ENCODE measurements around the gene LGALS3BP. TPM values are rescaled to one million over a fixed set of nuclear protein-coding genes. Genes with fewer than 3 reads are reported as not detected.

The LGALS3BP gene
- total and polyA plus RNA-seq, 2 of the 8 experiments (the other 6 are each of a cell fraction or from before 2014, with no cell fraction given) = 56.1 to 61.6 TPM

GRCh38 chr17:78947235-78948149, 32.2 kb downstream of the LGALS3BP start:
- no peaks in the 10 kb centered on the region for H3K79me1 ChIP-seq (ENCODE audit: low read depth, low read length)
- no peak overlapping the region for H2BK15ac ChIP-seq (ENCODE audit: low read length)
- H3K9ac ChIP-seq (replicated peaks in 1 of 4; ENCODE audit: extremely low read depth in 1 of 4, low read depth in 3 of 4, low read length in 3 of 4) = no peak overlapping the region
- no peak for DNase-seq (ENCODE audit: low read depth in 1 of 2, low spot score in 2 of 2)
- WGBS, 2 experiments (ENCODE audit: extremely low coverage in 1 of 2, insufficient coverage in 1 of 2, insufficient read length in 1 of 2, insufficient replicate concordance in 2 of 2, low coverage in 1 of 2, low lambda C conversion rate in 2 of 2, missing lambda C conversion rate in 1 of 2) = 85% methylated on average over 18 of the region's 18 CpGs; no CpG with 5 or more reads in 1 of the 2 experiments
- no peak overlapping the region for H3K27ac ChIP-seq (ENCODE audit: low read depth, low read length)
- no peak overlapping the region for H3K18ac ChIP-seq (ENCODE audit: extremely low read depth, low read length)
- no peak overlapping the region for H2BK12ac ChIP-seq (ENCODE audit: low read depth, low read length)
- no peak overlapping the region; the same call in 1 of the 2 replicates for H4K8ac ChIP-seq (ENCODE audit: extremely low read depth, insufficient read depth, low read length)
- peaks cover 0 to 1% of the 10 kb centered on the region in 2 experiments for H4K20me1 ChIP-seq (replicated peaks in 1 of 2; ENCODE audit: control insufficient read depth in 1 of 2, insufficient read depth in 2 of 2, low read length in 2 of 2)
- H3K23ac ChIP-seq (ENCODE audit: insufficient read length) = no peak overlapping the region
- H2BK5ac ChIP-seq (ENCODE audit: low read depth, low read length) = no peak overlapping the region
- H3K4me2 ChIP-seq (ENCODE audit: insufficient read depth in 1 of 2, low read depth in 2 of 2, low read length in 2 of 2) = no peak overlapping the region
- no peak overlapping the region for H3K14ac ChIP-seq (ENCODE audit: insufficient read length)
- H3K23me2 ChIP-seq (ENCODE audit: low read depth, low read length) = no peaks in the 10 kb centered on the region
- H3K79me2 ChIP-seq (ENCODE audit: control insufficient read depth in 1 of 2, insufficient read depth in 2 of 2, low read length in 2 of 2) = no peaks in the 10 kb centered on the region
- no peak overlapping the region for H4K91ac ChIP-seq (replicated peaks; ENCODE audit: insufficient read length, low read length)
- no peak overlapping the region for H3K4me3 ChIP-seq (ENCODE audit: extremely low read depth in 1 of 4, insufficient read depth in 2 of 4, low read depth in 3 of 4, low read length in 4 of 4)
- H2BK120ac ChIP-seq (replicated peaks; ENCODE audit: low read depth, low read length) = no peak overlapping the region
- no peak overlapping the region for H2BK20ac ChIP-seq (ENCODE audit: low read length)
- H3K4ac ChIP-seq (replicated peaks; ENCODE audit: insufficient read length, low read depth, low read length) = no peak overlapping the region
- no peak overlapping the region for H4K5ac ChIP-seq (ENCODE audit: insufficient read length, low read depth, low read length)
- FAIRE-seq = no peak
- no peaks in the 10 kb centered on the region for H3K27me3 ChIP-seq (replicated peaks in 1 of 4; ENCODE audit: control insufficient read depth in 3 of 4, extremely low read depth in 1 of 4, insufficient read depth in 3 of 4, low read length in 3 of 4)
- no peak overlapping the region for H2AK5ac ChIP-seq (ENCODE audit: low read depth, low read length)
- no peak for TF ChIP-seq FOSL1 (IDR thresholded peaks at IDR 0.05; ENCODE audit: insufficient read depth, low read depth, low read length)
- TF ChIP-seq NANOG (IDR thresholded peaks at IDR 0.05; ENCODE audit: insufficient read depth, low read depth, low read length, poor library complexity, severe bottlenecking) = no peak
- no peak for TF ChIP-seq ATF3 (IDR thresholded peaks at IDR 0.05; ENCODE audit: insufficient read depth, low read depth, low read length)
- TF ChIP-seq TAF1 (IDR thresholded peaks at IDR 0.05; ENCODE audit: low read depth, low read length) = no peak
- no peak for TF ChIP-seq RAD21 (IDR thresholded peaks at IDR 0.05 in 1 of 2, conservative IDR thresholded peaks at IDR 0.05 in 1 of 2; ENCODE audit: low read depth in 2 of 2, low read length in 2 of 2)
- TF ChIP-seq KDM1A (IDR thresholded peaks at IDR 0.05; ENCODE audit: borderline replicate concordance, low read length) = no peak
- H3K9me3 ChIP-seq (ENCODE audit: insufficient read depth in 2 of 2, low read depth in 1 of 2, low read length in 1 of 2) = peaks cover 10 to 15% of the 10 kb centered on the region in 2 experiments; a peak in 3 of 4 replicates
- ChIA-PET POLR2A (ENCODE audit: partially characterized antibody) (interaction anchor here (0.6 kb wide), 1 partner anchor 1087 kb away, joined by 3 read pairs; no protein-coding TSS in a partner anchor), CTCF (ENCODE audit: partially characterized antibody) (interaction anchor here (1.2 to 3.1 kb wide), 4 partner anchors 9 to 24 kb away, joined by 4 to 15 read pairs (median 6); no protein-coding TSS in a partner anchor)
- no peak overlapping the region for H3K56ac ChIP-seq (replicated peaks; ENCODE audit: insufficient read length, low read depth, low read length)
- H3K36me3 ChIP-seq (ENCODE audit: control insufficient read depth in 2 of 4, insufficient read depth in 4 of 4, low read length in 3 of 4) = no peaks in the 10 kb centered on the region
- H3K4me1 ChIP-seq (replicated peaks in 1 of 4; ENCODE audit: control insufficient read depth in 3 of 4, insufficient read depth in 4 of 4, low read length in 3 of 4) = peaks cover 0 to 1% (median 0%) of the 10 kb centered on the region in 4 experiments; a peak in 2 of 7 replicates
- peak overlapping the region; percentile 13; the same call in 1 of the 2 replicates for H2AFZ ChIP-seq (ENCODE audit: low read length)

Measured in H1 (cell line).